ENCODE data around the gene CHN1. TPM values are rescaled to one million over a fixed set of nuclear protein-coding genes. Genes with fewer than 3 reads are reported as not detected.
A peak's percentile ranks its signal among the peaks of the same experiment; 100 is the strongest.

CHN1 gene
- total and polyA plus RNA-seq, 2 of the 8 experiments (the other 6 are each of a cell fraction or from before 2014, with no cell fraction given): 54.0 to 65.7 TPM

DNA sequence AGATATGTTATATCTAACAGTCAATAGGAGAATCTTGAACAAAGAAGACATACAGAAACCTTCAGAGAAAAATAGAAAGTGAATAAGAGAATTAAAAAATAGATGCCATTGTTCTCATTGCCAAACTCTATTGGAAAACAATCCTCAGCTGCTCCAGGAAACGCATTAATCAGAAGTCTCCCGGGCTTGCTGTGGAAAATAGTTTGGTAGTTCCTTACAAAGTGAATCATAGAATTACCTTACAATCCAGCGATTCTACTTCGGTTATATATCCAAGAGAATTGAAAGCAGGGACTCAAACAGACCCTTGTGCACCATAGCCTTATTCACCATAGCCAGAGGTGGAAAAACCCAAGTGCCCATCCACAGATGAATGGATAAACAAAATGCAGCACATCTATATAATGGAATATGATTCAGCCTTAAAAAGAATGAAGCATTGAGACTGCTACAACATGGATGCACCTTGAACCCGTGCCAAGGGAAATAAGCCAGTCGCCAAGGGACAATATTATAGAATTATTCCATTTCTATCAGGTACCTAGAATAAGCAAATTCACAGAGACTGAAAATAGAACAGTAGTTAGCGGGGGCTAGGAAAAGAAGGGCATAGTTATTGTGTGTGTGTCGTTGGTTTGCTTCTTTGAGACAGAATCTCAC is 219.0 kb downstream of the CHN1 start:
- Histone ChIP-seq H4K20me1 (replicated peaks in 1 of 2; ENCODE audit: control insufficient read depth in 1 of 2, insufficient read depth in 2 of 2, low read length in 2 of 2) (no peaks in the 10 kb centered on the region), H2BK12ac (ENCODE audit: low read depth, low read length) (peak overlapping the region; percentile 96; the same call in 1 of the 2 replicates), H2AFZ (ENCODE audit: low read length) (no peak overlapping the region), H3K14ac (ENCODE audit: insufficient read length) (no peak overlapping the region), H3K4me1 (replicated peaks in 1 of 4; ENCODE audit: control insufficient read depth in 3 of 4, insufficient read depth in 4 of 4, low read length in 3 of 4) (peaks cover 4 to 24% (median 6%) of the 10 kb centered on the region in 4 experiments), H3K27me3 (replicated peaks in 1 of 4; ENCODE audit: control insufficient read depth in 3 of 4, extremely low read depth in 1 of 4, insufficient read depth in 3 of 4, low read length in 3 of 4) (no peaks in the 10 kb centered on the region), H4K5ac (ENCODE audit: insufficient read length, low read depth, low read length) (no peak overlapping the region), H3K4me2 (ENCODE audit: insufficient read depth in 1 of 2, low read depth in 2 of 2, low read length in 2 of 2) (no peak overlapping the region), H3K79me1 (ENCODE audit: low read depth, low read length) (no peaks in the 10 kb centered on the region), H3K36me3 (ENCODE audit: control insufficient read depth in 2 of 4, insufficient read depth in 4 of 4, low read length in 3 of 4) (no peaks in the 10 kb centered on the region), H3K18ac (ENCODE audit: extremely low read depth, low read length) (peak overlapping the region; percentile 52; the same call in 1 of the 2 replicates), H3K4ac (replicated peaks; ENCODE audit: insufficient read length, low read depth, low read length) (peak overlapping the region; percentile 77), H3K23ac (ENCODE audit: insufficient read length) (no peak overlapping the region), H4K8ac (ENCODE audit: extremely low read depth, insufficient read depth, low read length) (no peak overlapping the region), H3K56ac (replicated peaks; ENCODE audit: insufficient read length, low read depth, low read length) (no peak overlapping the region), H2BK120ac (replicated peaks; ENCODE audit: low read depth, low read length) (peak overlapping the region; percentile 90), H2BK20ac (ENCODE audit: low read length) (peak overlapping the region; percentile 88; the same call in 1 of the 2 replicates), H3K9ac (replicated peaks in 1 of 4; ENCODE audit: extremely low read depth in 1 of 4, low read depth in 3 of 4, low read length in 3 of 4) (no peak overlapping the region), H2BK5ac (ENCODE audit: low read depth, low read length) (peak overlapping the region; percentile 92; the same call in 1 of the 2 replicates), H3K23me2 (ENCODE audit: low read depth, low read length) (no peaks in the 10 kb centered on the region), H2BK15ac (ENCODE audit: low read length) (no peak overlapping the region), H4K91ac (replicated peaks; ENCODE audit: insufficient read length, low read length) (peak overlapping the region; percentile 61), H3K4me3 (ENCODE audit: extremely low read depth in 1 of 4, insufficient read depth in 2 of 4, low read depth in 3 of 4, low read length in 4 of 4) (no peak overlapping the region), H2AK5ac (ENCODE audit: low read depth, low read length) (0 out of 2 replicates have a peak overlapping the region, but pooled peaks have one; percentile 76), H3K9me3 (ENCODE audit: insufficient read depth in 2 of 2, low read depth in 1 of 2, low read length in 1 of 2) (no peaks in the 10 kb centered on the region), H3K79me2 (ENCODE audit: control insufficient read depth in 1 of 2, insufficient read depth in 2 of 2, low read length in 2 of 2) (no peaks in the 10 kb centered on the region), H3K27ac (ENCODE audit: low read depth, low read length) (peak overlapping the region; percentile 3; the same call in 1 of the 2 replicates)
- TF ChIP-seq JUN (IDR thresholded peaks at IDR 0.05; ENCODE audit: low read depth, low read length) (no peak), POLR2AphosphoS5 (IDR thresholded peaks at IDR 0.05; ENCODE audit: low read depth, low read length) (no peak), E2F6 (IDR thresholded peaks at IDR 0.05) (no peak), POLR2A (IDR thresholded peaks at IDR 0.05; ENCODE audit: control extremely low read depth in 1 of 2, low read depth in 2 of 2, low read length in 2 of 2) (no peak), EP300 (IDR thresholded peaks at IDR 0.05; ENCODE audit: borderline replicate concordance in 1 of 2, low read depth in 2 of 2, low read length in 2 of 2) (no peak)
- DNase-seq (ENCODE audit: low read depth in 1 of 2, low spot score in 2 of 2) (no peak), FAIRE-seq (no peak)
- CTCF ChIA-PET (ENCODE audit: partially characterized antibody): interaction anchor here (1.0 to 7.1 kb wide), 7 partner anchors 10 to 87 kb away, joined by 3 to 82 read pairs (median 10); no protein-coding TSS in a partner anchor
- POLR2A ChIA-PET (ENCODE audit: partially characterized antibody): interaction anchor here (1.3 to 4.0 kb wide), 5 partner anchors 9 to 198 kb away, joined by 3 to 50 read pairs (median 12); no protein-coding TSS in a partner anchor
- 96% methylated on average over 8 of the region's 8 CpGs; no CpG with 5 or more reads in 1 of the 2 experiments for WGBS, 2 experiments (ENCODE audit: extremely low coverage in 1 of 2, insufficient coverage in 1 of 2, insufficient read length in 1 of 2, insufficient replicate concordance in 2 of 2, low coverage in 1 of 2, low lambda C conversion rate in 2 of 2, missing lambda C conversion rate in 1 of 2)

All from H1 (cell line).